WTC11 (cell line): ENCODE measurements around the gene ELMO3.

ENCODE experiments used
- AFF4 ChIP-seq: sonication (generic); formaldehyde crosslinking; IDR thresholded peaks from 2 replicates; pipeline ENCODE4 v1.8.1; 2023; ENCODE audit warnings: mild to moderate bottlenecking, missing genetic modification reagents, borderline replicate concordance
- ATF1 ChIP-seq: sonication (generic); formaldehyde crosslinking; IDR thresholded peaks from 2 replicates; pipeline ENCODE4 v1.8.1; 2023; ENCODE audit warnings: mild to moderate bottlenecking, moderate library complexity, missing genetic modification reagents
- CTCF ChIP-seq: fragments of 200-600 bp; IDR thresholded peaks from 2 replicates; pipeline ENCODE4 v1.8.0; 2022; ENCODE audit warnings: antibody characterized with exemption
- FOXK1 ChIP-seq: sonication (generic); formaldehyde crosslinking; IDR thresholded peaks from 2 replicates; pipeline ENCODE4 v1.8.0; 2022; ENCODE audit warnings: mild to moderate bottlenecking, moderate library complexity, missing genetic modification reagents
- HMGXB4 ChIP-seq: sonication (generic); formaldehyde crosslinking; IDR thresholded peaks from 2 replicates; pipeline ENCODE4 v1.8.1; 2023; ENCODE audit warnings: mild to moderate bottlenecking, moderate library complexity, missing genetic modification reagents
- JUN ChIP-seq: sonication (generic); formaldehyde crosslinking; IDR thresholded peaks from 2 replicates; pipeline ENCODE4 v1.8.0; 2023; ENCODE audit warnings: mild to moderate bottlenecking, missing genetic modification reagents
- TCF7 ChIP-seq: sonication (generic); formaldehyde crosslinking; IDR thresholded peaks from 2 replicates; pipeline ENCODE4 v1.8.0; 2022; ENCODE audit warnings: mild to moderate bottlenecking, low read depth, missing genetic modification reagents, moderate library complexity
- TEAD4 ChIP-seq: sonication (generic); formaldehyde crosslinking; IDR thresholded peaks from 2 replicates; pipeline ENCODE4 v1.8.0; 2022; ENCODE audit warnings: mild to moderate bottlenecking, missing genetic modification reagents
- USF2 ChIP-seq: sonication (generic); formaldehyde crosslinking; IDR thresholded peaks from 2 replicates; pipeline ENCODE4 v1.8.1; 2023; ENCODE audit warnings: mild to moderate bottlenecking, missing genetic modification reagents, moderate library complexity
- ZBTB43 ChIP-seq: sonication (generic); formaldehyde crosslinking; IDR thresholded peaks from 2 replicates; pipeline ENCODE4 v1.8.1; 2023; ENCODE audit warnings: mild to moderate bottlenecking, missing genetic modification reagents
- ZNF138 ChIP-seq: sonication (generic); formaldehyde crosslinking; conservative IDR thresholded peaks from 2 replicates; pipeline ENCODE4 v1.8.1; 2022; ENCODE audit warnings: mild to moderate bottlenecking, moderate library complexity, missing genetic modification reagents

GRCh38 chr16:67163999-67164558, 34.9 kb upstream of the ELMO3 start:
- TF ChIP-seq USF2 (CRISPR knock-in tag) (no peak), HMGXB4 (no peak), ATF1 (no peak), JUN (no peak), AFF4 (CRISPR knock-in tag) (no peak), ZNF138 (no peak), CTCF (no peak), ZBTB43 (no peak), TEAD4 (no peak), FOXK1 (CRISPR knock-in tag) (no peak), TCF7 (no peak)
